GM10266 (cell line): ENCODE measurements around the gene IL17RA.

Experiments used
- DNase-seq: peaks from one replicate; pipeline ENCODE4 v3.0.0; 2012; ENCODE audit errors: extremely low spot score
- CTCF ChIP-seq: IDR thresholded peaks from 2 replicates; pipeline ENCODE4 v1.5.1; 2012; ENCODE audit warnings: mild to moderate bottlenecking, low read depth; ENCODE audit not compliant: control insufficient read depth, insufficient read depth; ENCODE audit errors: missing control alignments

IL17RA gene

GRCh38 chr22:17064498-17065100 is 20.2 kb upstream of the IL17RA start:
- no peak for TF ChIP-seq CTCF
- DNase-seq: no peak

GRCh38 chr22:17065433-17065832 is 19.4 kb upstream of the IL17RA start:
- DNase-seq: no peak
- no peak for TF ChIP-seq CTCF

- DNase-seq: no peak
- TF ChIP-seq CTCF: no peak
These were observed 11.9 kb upstream of the IL17RA start for GRCh38 chr22:17072877-17073276.

GRCh38 chr22:17074648-17075002 is 10.2 kb upstream of the IL17RA start:
- no peak for TF ChIP-seq CTCF
- no peak for DNase-seq

GRCh38 chr22:17077255-17077654 is 7.5 kb upstream of the IL17RA start:
- TF ChIP-seq CTCF: no peak
- no peak for DNase-seq

- no peak for TF ChIP-seq CTCF
- no peak for DNase-seq
These were observed 5.2 kb upstream of the IL17RA start for GRCh38 chr22:17079572-17079971.

- no peak for TF ChIP-seq CTCF
- no peak for DNase-seq
These were observed 1.5 kb upstream of the IL17RA start for GRCh38 chr22:17083255-17083654.
